HG02981 (cell line): ENCODE results near the gene RGMA.
"Not testable (repeated sequence)": the region's sequence is repeated elsewhere in the genome, so short reads cannot be mapped to it uniquely, and the experiment has no call there.

Experiments
- ATAC-seq: cut with Tn5 transposase; IDR thresholded peaks from one replicate; pipeline ENCODE4 v1.9.1; 2021; ENCODE audit warnings: mild to moderate bottlenecking, moderate library complexity; ENCODE audit not compliant: unreplicated experiment

Gene RGMA

GRCh38 chr15:93067649-93068085 lies 21.3 kb downstream of the RGMA start:
- ATAC-seq = no peak

- no peak for ATAC-seq
Observed at GRCh38 chr15:93066834-93067648, 22.0 kb downstream of the RGMA start.

- ATAC-seq = no peak
Observed at GRCh38 chr15:93066224-93066681, 22.8 kb downstream of the RGMA start.

- no peak for ATAC-seq
Observed at GRCh38 chr15:93065641-93066045, 23.4 kb downstream of the RGMA start.

- ATAC-seq = no peak
Observed at GRCh38 chr15:93063796-93064690, 25.0 kb downstream of the RGMA start.

- ATAC-seq = no peak
Observed at GRCh38 chr15:93063262-93063671, 25.7 kb downstream of the RGMA start.

- not testable (repeated sequence) for ATAC-seq
Observed at GRCh38 chr15:93062628-93063261, 26.3 kb downstream of the RGMA start.

GRCh38 chr15:93060336-93061248 lies 28.4 kb downstream of the RGMA start:
- no peak for ATAC-seq

- no peak for ATAC-seq
Observed at GRCh38 chr15:93059442-93059841, 29.6 kb downstream of the RGMA start.

GRCh38 chr15:93058904-93059427 lies 30.0 kb downstream of the RGMA start:
- no peak for ATAC-seq

- no peak for ATAC-seq
Observed at GRCh38 chr15:93058128-93058527, 30.9 kb downstream of the RGMA start.

GRCh38 chr15:93057618-93058017 lies 31.4 kb downstream of the RGMA start:
- ATAC-seq = no peak

- ATAC-seq = no peak
Observed at GRCh38 chr15:93056836-93057235, 32.2 kb downstream of the RGMA start.

- ATAC-seq = no peak
Observed at GRCh38 chr15:93055211-93055610, 33.8 kb downstream of the RGMA start.

GRCh38 chr15:93052090-93052879 lies 36.7 kb downstream of the RGMA start:
- no peak for ATAC-seq

GRCh38 chr15:93051236-93052089 lies 37.5 kb downstream of the RGMA start:
- no peak for ATAC-seq

GRCh38 chr15:93050648-93051047 lies 38.4 kb downstream of the RGMA start:
- ATAC-seq = no peak

- no peak for ATAC-seq
Observed at GRCh38 chr15:93049914-93050578, 39.0 kb downstream of the RGMA start.
